ENCODE measurements around the gene TNMD.
"Not testable (repeated sequence)": the region's sequence is repeated elsewhere in the genome, so short reads cannot be mapped to it uniquely, and the experiment has no call there.

TNMD gene

GRCh38 chrX:100584611-100585010, at the start of gene TNMD:
Gene TNMD (plus strand): TSS chrX:100584936. CDS start chrX:100585019, 83 bp downstream.
- no peak for DNase-seq (ENCODE audit: extremely low spot score)
- CTCF ChIA-PET: no interaction called here
- TF ChIP-seq CTCF (IDR thresholded peaks at IDR 0.05; ENCODE audit: control extremely low read depth, extremely low read depth, low read depth, missing control alignments): no peak
- POLR2A ChIA-PET: no interaction called here

GRCh38 chrX:100565534-100565933, 19.2 kb upstream of the TNMD start:
- POLR2A ChIA-PET; DNase-seq (ENCODE audit: extremely low spot score); CTCF ChIA-PET: not testable (repeated sequence)

- no peak for DNase-seq (ENCODE audit: extremely low spot score)
- no peak for TF ChIP-seq CTCF (IDR thresholded peaks at IDR 0.05; ENCODE audit: control extremely low read depth, extremely low read depth, low read depth, missing control alignments)
- ChIA-PET CTCF (no interaction called here), POLR2A (no interaction called here)
Observed at GRCh38 chrX:100586747-100587146, 2.0 kb downstream of the TNMD start.

- no peak for DNase-seq (ENCODE audit: extremely low spot score)
- CTCF ChIA-PET: no interaction called here
- no peak for TF ChIP-seq CTCF (IDR thresholded peaks at IDR 0.05; ENCODE audit: control extremely low read depth, extremely low read depth, low read depth, missing control alignments)
- POLR2A ChIA-PET: no interaction called here
Observed at GRCh38 chrX:100587861-100588260, 3.1 kb downstream of the TNMD start.

GRCh38 chrX:100591256-100592051, 6.7 kb downstream of the TNMD start:
- ChIA-PET POLR2A (no interaction called here), CTCF (interaction anchor here (1.1 to 1.3 kb wide), 2 partner anchors 24 to 144 kb away, joined by 3 read pairs; no protein-coding TSS in a partner anchor)
- no peak for DNase-seq (ENCODE audit: extremely low spot score)
- no peak for TF ChIP-seq CTCF (IDR thresholded peaks at IDR 0.05; ENCODE audit: control extremely low read depth, extremely low read depth, low read depth, missing control alignments)

GRCh38 chrX:100593126-100593525, 8.4 kb downstream of the TNMD start:
- CTCF ChIA-PET: no interaction called here
- POLR2A ChIA-PET: no interaction called here
- no peak for TF ChIP-seq CTCF (IDR thresholded peaks at IDR 0.05; ENCODE audit: control extremely low read depth, extremely low read depth, low read depth, missing control alignments)
- DNase-seq (ENCODE audit: extremely low spot score): no peak

GRCh38 chrX:100593581-100593980, 8.8 kb downstream of the TNMD start:
- no peak for DNase-seq (ENCODE audit: extremely low spot score)
- ChIA-PET POLR2A (no interaction called here), CTCF (no interaction called here)
- TF ChIP-seq CTCF (IDR thresholded peaks at IDR 0.05; ENCODE audit: control extremely low read depth, extremely low read depth, low read depth, missing control alignments): no peak
